Measurements from ENCODE around the gene TTK.

GRCh38 chr6:79954849-79955248 is 49.6 kb upstream of the TTK start:
- no peak for TF ChIP-seq CTCF (IDR thresholded peaks at IDR 0.05)
- TF ChIP-seq REST (IDR thresholded peaks at IDR 0.05; ENCODE audit: insufficient read depth in 1 of 2, low read depth in 2 of 2, low read length in 1 of 2): no peak
- TF ChIP-seq POLR2AphosphoS5 (IDR thresholded peaks at IDR 0.05; ENCODE audit: low read depth, low read length): no peak
